Testis (tissue), 2 donors: Measurements from ENCODE around the gene ERC1.

Source experiments
- CTCF ChIP-seq, 3 experiments: fragments of 450-650 bp in 2 of 3; fragments of 200-600 bp in 1 of 3; sonication (generic) in 1 of 3; IDR thresholded peaks; one replicate each; pipeline ENCODE4 v1.5.1; 2016 to 2019; ENCODE audit warnings: antibody characterized with exemption in 3 of 3, mild to moderate bottlenecking in 2 of 3, moderate library complexity in 1 of 3
- POLR2A ChIP-seq: fragments of 450-650 bp; IDR thresholded peaks from one replicate; pipeline ENCODE4 v1.6.1; 2017; ENCODE audit warnings: antibody characterized with exemption, mild to moderate bottlenecking, moderate library complexity

GRCh38 chr12:1091350-1091749 is 100.3 kb downstream of the ERC1 start:
- no peak for TF ChIP-seq CTCF (IDR thresholded peaks at IDR 0.05)
- no peak for TF ChIP-seq POLR2A
